Loucy (cell line): ENCODE results near the gene TMEM208.

Experiments
- CTCF ChIP-seq: fragments of 200-600 bp; sonication (generic); conservative IDR thresholded peaks from 2 replicates; pipeline ENCODE4 v1.5.1; 2014; ENCODE audit warnings: mild to moderate bottlenecking, antibody characterized with exemption, low read length
- EZH2phosphoT487 ChIP-seq: fragments of 200-600 bp; IDR thresholded peaks from 2 replicates; pipeline ENCODE4 v1.6.1; 2018; ENCODE audit warnings: antibody characterized with exemption, mild to moderate bottlenecking, moderate library complexity, borderline replicate concordance

GRCh38 chr16:67264866-67265265 lies 37.9 kb downstream of the TMEM208 start:
- no peak for TF ChIP-seq EZH2phosphoT487
- TF ChIP-seq CTCF = no peak
